SJSA1 (cell line): Measurements from ENCODE around the gene PON1. TPM values are rescaled to one million over a fixed set of nuclear protein-coding genes. Genes with fewer than 3 reads are reported as not detected.

Experiments
- DNase-seq, 2 experiments: peaks; one replicate each; pipeline ENCODE4 v3.0.0-alpha.2; 2015 to 2020; ENCODE audit warnings: low spot score in 2 of 2, low read depth in 1 of 2
- H3K27ac ChIP-seq: fragments of 250-450 bp; sonication (Bioruptor Pico); 2 replicates; pipeline ENCODE4 v1.5.1; 2020; ENCODE audit warnings: mild to moderate bottlenecking, moderate library complexity
- H3K27me3 ChIP-seq: fragments of 250-450 bp; sonication (Bioruptor Pico); replicated peaks from 2 replicates; pipeline ENCODE4 v1.5.1; 2020; ENCODE audit warnings: mild to moderate bottlenecking, moderate library complexity
- H3K36me3 ChIP-seq: fragments of 250-450 bp; sonication (Bioruptor Pico); 2 replicates; pipeline ENCODE4 v1.5.1; 2020; ENCODE audit warnings: mild to moderate bottlenecking
- H3K4me1 ChIP-seq: fragments of 250-450 bp; sonication (Bioruptor Pico); replicated peaks from 2 replicates; pipeline ENCODE4 v1.6.1; 2021; ENCODE audit warnings: mild to moderate bottlenecking
- H3K4me3 ChIP-seq: fragments of 250-450 bp; sonication (Bioruptor Pico); 2 replicates; pipeline ENCODE4 v1.5.1; 2020; ENCODE audit warnings: mild to moderate bottlenecking
- H3K9me3 ChIP-seq: fragments of 250-450 bp; sonication (Bioruptor Pico); replicated peaks from 2 replicates; pipeline ENCODE4 v1.5.1; 2020; ENCODE audit warnings: mild to moderate bottlenecking
- total RNA-seq: library from RNA; depleted of rRNA; stranded (reverse); fragments of >200 nt; shearing (Covaris generic); gene quantifications from 2 replicates; pipeline ENCODE4 v1.2.3, GENCODE V29; 2014; rRNA removed

PON1 gene
- not detected in 2 replicates for total RNA-seq

- no peaks in the 10 kb centered on the region for H3K27me3 ChIP-seq
- H3K4me1 ChIP-seq, result no peaks in the 10 kb centered on the region
- H3K36me3 ChIP-seq, result no peaks in the 10 kb centered on the region
- DNase-seq, result no peak
- no peak within 1 kb of the TSS for H3K27ac ChIP-seq
- no peaks in the 10 kb centered on the region for H3K9me3 ChIP-seq
- H3K4me3 ChIP-seq, result no peak within 1 kb of the TSS
Observed at GRCh38 chr7:95324431-95324830, at the start of gene PON1. Gene PON1 (minus strand): TSS chr7:95324532. CDS start chr7:95324475, 57 bp downstream.

GRCh38 chr7:95373323-95373722 lies 49.0 kb upstream of the PON1 start:
- Histone ChIP-seq H3K9me3 (no peaks in the 10 kb centered on the region), H3K36me3 (no peaks in the 10 kb centered on the region), H3K27me3 (no peaks in the 10 kb centered on the region), H3K27ac (no peak overlapping the region), H3K4me3 (no peak overlapping the region), H3K4me1 (no peaks in the 10 kb centered on the region)
- DNase-seq, result no peak

- Histone ChIP-seq H3K27me3 (peaks cover 2% of the 10 kb centered on the region; the same call in 1 of the 2 replicates), H3K36me3 (no peaks in the 10 kb centered on the region), H3K4me1 (no peaks in the 10 kb centered on the region), H3K4me3 (no peak overlapping the region), H3K9me3 (no peaks in the 10 kb centered on the region), H3K27ac (no peak overlapping the region)
- no peak for DNase-seq
Observed at GRCh38 chr7:95368235-95368634, 43.9 kb upstream of the PON1 start.

- H3K4me3 ChIP-seq, result no peak overlapping the region
- H3K36me3 ChIP-seq, result no peaks in the 10 kb centered on the region
- H3K27ac ChIP-seq, result no peak overlapping the region
- H3K9me3 ChIP-seq, result no peaks in the 10 kb centered on the region
- H3K4me1 ChIP-seq, result no peaks in the 10 kb centered on the region
- H3K27me3 ChIP-seq, result peaks cover 2% of the 10 kb centered on the region; the same call in 1 of the 2 replicates
- DNase-seq, result no peak
Observed at GRCh38 chr7:95367606-95368005, 43.3 kb upstream of the PON1 start.

- Histone ChIP-seq H3K27ac (no peak overlapping the region), H3K36me3 (no peaks in the 10 kb centered on the region), H3K9me3 (no peaks in the 10 kb centered on the region), H3K4me1 (no peaks in the 10 kb centered on the region), H3K27me3 (peaks cover 5% of the 10 kb centered on the region; the same call in 1 of the 2 replicates), H3K4me3 (no peak overlapping the region)
- no peak for DNase-seq
Observed at GRCh38 chr7:95365151-95365550, 40.8 kb upstream of the PON1 start.

- no peaks in the 10 kb centered on the region for H3K9me3 ChIP-seq
- DNase-seq, result no peak
- no peaks in the 10 kb centered on the region for H3K36me3 ChIP-seq
- 0 out of 2 replicates have a peak, but pooled peaks cover 3% of the 10 kb centered on the region for H3K27me3 ChIP-seq
- no peak overlapping the region for H3K27ac ChIP-seq
- no peaks in the 10 kb centered on the region for H3K4me1 ChIP-seq
- no peak overlapping the region for H3K4me3 ChIP-seq
Observed at GRCh38 chr7:95357623-95358022, 33.3 kb upstream of the PON1 start.

GRCh38 chr7:95342642-95343307 lies 18.4 kb upstream of the PON1 start:
- no peaks in the 10 kb centered on the region for H3K36me3 ChIP-seq
- no peaks in the 10 kb centered on the region for H3K4me1 ChIP-seq
- H3K27me3 ChIP-seq, result no peaks in the 10 kb centered on the region
- H3K9me3 ChIP-seq, result no peaks in the 10 kb centered on the region
- no peak overlapping the region for H3K27ac ChIP-seq
- H3K4me3 ChIP-seq, result no peak overlapping the region
- no peak for DNase-seq

GRCh38 chr7:95342029-95342428 lies 17.7 kb upstream of the PON1 start:
- Histone ChIP-seq H3K9me3 (no peaks in the 10 kb centered on the region), H3K4me1 (no peaks in the 10 kb centered on the region), H3K4me3 (no peak overlapping the region), H3K36me3 (no peaks in the 10 kb centered on the region), H3K27me3 (no peaks in the 10 kb centered on the region), H3K27ac (no peak overlapping the region)
- no peak for DNase-seq

GRCh38 chr7:95340491-95340890 lies 16.2 kb upstream of the PON1 start:
- H3K4me1 ChIP-seq, result no peaks in the 10 kb centered on the region
- no peak overlapping the region for H3K27ac ChIP-seq
- no peaks in the 10 kb centered on the region for H3K36me3 ChIP-seq
- no peak overlapping the region for H3K4me3 ChIP-seq
- H3K27me3 ChIP-seq, result no peaks in the 10 kb centered on the region
- no peak for DNase-seq
- no peaks in the 10 kb centered on the region for H3K9me3 ChIP-seq

GRCh38 chr7:95338832-95339231 lies 14.5 kb upstream of the PON1 start:
- no peak overlapping the region for H3K4me3 ChIP-seq
- H3K27me3 ChIP-seq, result no peaks in the 10 kb centered on the region
- H3K9me3 ChIP-seq, result no peaks in the 10 kb centered on the region
- H3K27ac ChIP-seq, result no peak overlapping the region
- H3K4me1 ChIP-seq, result no peaks in the 10 kb centered on the region
- DNase-seq, result no peak
- H3K36me3 ChIP-seq, result no peaks in the 10 kb centered on the region

GRCh38 chr7:95335093-95335492 lies 10.8 kb upstream of the PON1 start:
- Histone ChIP-seq H3K27me3 (no peaks in the 10 kb centered on the region), H3K27ac (no peak overlapping the region), H3K9me3 (no peaks in the 10 kb centered on the region), H3K4me3 (no peak overlapping the region), H3K36me3 (no peaks in the 10 kb centered on the region), H3K4me1 (no peaks in the 10 kb centered on the region)
- DNase-seq, result no peak

GRCh38 chr7:95334447-95334846 lies 10.1 kb upstream of the PON1 start:
- Histone ChIP-seq H3K4me1 (no peaks in the 10 kb centered on the region), H3K4me3 (no peak overlapping the region), H3K9me3 (no peaks in the 10 kb centered on the region), H3K27ac (no peak overlapping the region), H3K27me3 (no peaks in the 10 kb centered on the region), H3K36me3 (no peaks in the 10 kb centered on the region)
- DNase-seq, result no peak

- H3K36me3 ChIP-seq, result no peaks in the 10 kb centered on the region
- peak overlapping the region; percentile 21 for H3K4me3 ChIP-seq
- H3K27ac ChIP-seq, result no peak overlapping the region
- no peak for DNase-seq
- no peaks in the 10 kb centered on the region for H3K9me3 ChIP-seq
- H3K27me3 ChIP-seq, result no peaks in the 10 kb centered on the region
- H3K4me1 ChIP-seq, result no peaks in the 10 kb centered on the region
Observed at GRCh38 chr7:95330961-95331337, 6.6 kb upstream of the PON1 start.

- H3K4me1 ChIP-seq, result no peaks in the 10 kb centered on the region
- no peaks in the 10 kb centered on the region for H3K9me3 ChIP-seq
- no peaks in the 10 kb centered on the region for H3K36me3 ChIP-seq
- peak overlapping the region; percentile 21 for H3K4me3 ChIP-seq
- H3K27ac ChIP-seq, result no peak overlapping the region
- DNase-seq, result no peak
- no peaks in the 10 kb centered on the region for H3K27me3 ChIP-seq
Observed at GRCh38 chr7:95330204-95330960, 6.0 kb upstream of the PON1 start.
